Thyroid gland (tissue), 4 donors: ENCODE measurements around the gene KCNAB2. TPM values are rescaled to one million over a fixed set of nuclear protein-coding genes. Genes with fewer than 3 reads are reported as not detected.

ENCODE experiments used
- DNase-seq, 2 donors: peaks; one replicate each; pipeline ENCODE4 v3.0.0-alpha.2; 2019
- H3K27ac ChIP-seq, 3 donors: fragments of 200-600 bp; sonication (generic); 1 replicate in 2 of 3; 2 replicates in 1 of 3; pipeline ENCODE4 v1.5.1; 2016 to 2019; ENCODE audit warnings: mild to moderate bottlenecking in 1 of 3, moderate library complexity in 1 of 3
- H3K27me3 ChIP-seq: fragments of 200-600 bp; sonication (generic); one replicate; pipeline ENCODE4 v1.5.1; 2019
- H3K36me3 ChIP-seq, 2 donors: fragments of 200-600 bp; sonication (generic); one replicate each; pipeline ENCODE4 v1.5.1; 2016 to 2019
- H3K4me1 ChIP-seq, 2 donors: fragments of 200-600 bp; sonication (generic); one replicate each; pipeline ENCODE4 v1.5.1; 2017 to 2019
- H3K4me3 ChIP-seq, 3 donors: fragments of 200-600 bp; sonication (generic); replicated peaks in 1 of 3; 1 replicate in 2 of 3; 2 replicates in 1 of 3; pipeline ENCODE4 v1.5.1; 2016; ENCODE audit warnings: mild to moderate bottlenecking in 1 of 3
- H3K9me3 ChIP-seq: fragments of 200-600 bp; sonication (generic); one replicate; pipeline ENCODE4 v1.5.1; 2017
- CTCF ChIP-seq, 6 experiments: fragments of 200-600 bp in 3 of 6; fragments of 450-650 bp in 3 of 6; sonication (generic) in 3 of 6; IDR thresholded peaks; one replicate each; pipeline ENCODE4 v1.5.1; 2016 to 2019; ENCODE audit warnings: antibody characterized with exemption in 6 of 6, mild to moderate bottlenecking in 2 of 6, inconsistent platforms in 1 of 6, moderate library complexity in 1 of 6
- POLR2A ChIP-seq, 2 donors: fragments of 450-650 bp; IDR thresholded peaks; one replicate each; pipeline ENCODE4 v1.6.1; 2017; ENCODE audit warnings: antibody characterized with exemption in 2 of 2, mild to moderate bottlenecking in 2 of 2, moderate library complexity in 1 of 2
- WGBS, 2 donors: methylation state at CpG; one replicate each; pipeline ENCODE4 v1.1.5; 2017; 5-methylcytosine and 5-hydroxymethylcytosine counted together
- intact Hi-C: fragments of 100-400 bp; cut with DNase I; formaldehyde crosslinking; loops from one replicate; pipeline ENCODE4 v1.15.1; 2023
- total RNA-seq, 4 donors: library from RNA; depleted of rRNA; stranded (reverse); fragments of >200 nt; gene quantifications; one replicate each; pipeline ENCODE4 v1.2.3, GENCODE V29; 2016

Gene KCNAB2
- total RNA-seq, 4 donors from 2014 or later, result 3.1 to 7.3 (median 6.1) TPM

GRCh38 chr1:6083385-6083784, 37.7 kb downstream of the KCNAB2 start:
- no peaks in the 10 kb centered on the region for H3K27me3 ChIP-seq
- WGBS, 2 donors, result 79 to 85% methylated on average over 13 of the region's 18 CpGs
- TF ChIP-seq CTCF (IDR thresholded peaks at IDR 0.05) (no peak), POLR2A (IDR thresholded peaks at IDR 0.05) (no peak)
- H3K36me3 ChIP-seq, result no peaks in the 10 kb centered on the region
- no peak for DNase-seq
- no peaks in the 10 kb centered on the region for H3K4me1 ChIP-seq
- H3K27ac ChIP-seq, result no peak overlapping the region
- no peaks in the 10 kb centered on the region for H3K9me3 ChIP-seq
- intact Hi-C loops, result no loop called here
- no peak overlapping the region for H3K4me3 ChIP-seq

- no peaks in the 10 kb centered on the region for H3K9me3 ChIP-seq
- intact Hi-C loops, result no loop called here
- no peak for DNase-seq
- WGBS, 2 donors, result 79% methylated on average over 9 to 11 of the region's 12 CpGs
- no peaks in the 10 kb centered on the region for H3K36me3 ChIP-seq
- no peaks in the 10 kb centered on the region for H3K27me3 ChIP-seq
- no peak overlapping the region for H3K4me3 ChIP-seq
- no peak for TF ChIP-seq POLR2A (IDR thresholded peaks at IDR 0.05)
- no peak for TF ChIP-seq CTCF (IDR thresholded peaks at IDR 0.05)
- H3K4me1 ChIP-seq, result no peaks in the 10 kb centered on the region
- H3K27ac ChIP-seq, result no peak overlapping the region
These were observed 38.2 kb downstream of the KCNAB2 start for GRCh38 chr1:6083801-6084446.

- TF ChIP-seq CTCF (IDR thresholded peaks at IDR 0.05) (no peak), POLR2A (IDR thresholded peaks at IDR 0.05) (no peak)
- H3K27ac ChIP-seq, result no peak overlapping the region
- no peaks in the 10 kb centered on the region for H3K27me3 ChIP-seq
- H3K4me3 ChIP-seq, result no peak overlapping the region
- DNase-seq, result no peak
- H3K4me1 ChIP-seq, result no peaks in the 10 kb centered on the region
- intact Hi-C loops, result no loop called here
- no peaks in the 10 kb centered on the region for H3K9me3 ChIP-seq
- H3K36me3 ChIP-seq, result no peaks in the 10 kb centered on the region
- 90 to 94% methylated on average over 17 to 18 of the region's 18 CpGs for WGBS, 2 donors
These were observed 39.2 kb downstream of the KCNAB2 start for GRCh38 chr1:6084781-6085495.

- Histone ChIP-seq H3K4me3 (no peak overlapping the region), H3K27me3 (no peaks in the 10 kb centered on the region), H3K36me3 (no peaks in the 10 kb centered on the region), H3K4me1 (no peaks in the 10 kb centered on the region), H3K27ac (no peak overlapping the region), H3K9me3 (no peaks in the 10 kb centered on the region)
- TF ChIP-seq POLR2A (IDR thresholded peaks at IDR 0.05) (no peak), CTCF (IDR thresholded peaks at IDR 0.05) (no peak)
- 89 to 98% methylated on average over 9 to 13 of the region's 13 CpGs for WGBS, 2 donors
- intact Hi-C loops, result no loop called here
- DNase-seq, result no peak
These were observed 40.0 kb downstream of the KCNAB2 start for GRCh38 chr1:6085666-6086065.

GRCh38 chr1:6086358-6086757, 40.7 kb downstream of the KCNAB2 start:
- no peaks in the 10 kb centered on the region for H3K9me3 ChIP-seq
- no peaks in the 10 kb centered on the region for H3K4me1 ChIP-seq
- intact Hi-C loops, result no loop called here
- no peak overlapping the region for H3K4me3 ChIP-seq
- no peak for DNase-seq
- WGBS, 2 donors, result 84 to 87% methylated on average over 8 to 12 of the region's 13 CpGs
- H3K36me3 ChIP-seq, result no peaks in the 10 kb centered on the region
- H3K27ac ChIP-seq, result no peak overlapping the region
- TF ChIP-seq CTCF (IDR thresholded peaks at IDR 0.05), result no peak
- no peak for TF ChIP-seq POLR2A (IDR thresholded peaks at IDR 0.05)
- H3K27me3 ChIP-seq, result no peaks in the 10 kb centered on the region
